ENCODE data around the gene DPCD.

DNA sequence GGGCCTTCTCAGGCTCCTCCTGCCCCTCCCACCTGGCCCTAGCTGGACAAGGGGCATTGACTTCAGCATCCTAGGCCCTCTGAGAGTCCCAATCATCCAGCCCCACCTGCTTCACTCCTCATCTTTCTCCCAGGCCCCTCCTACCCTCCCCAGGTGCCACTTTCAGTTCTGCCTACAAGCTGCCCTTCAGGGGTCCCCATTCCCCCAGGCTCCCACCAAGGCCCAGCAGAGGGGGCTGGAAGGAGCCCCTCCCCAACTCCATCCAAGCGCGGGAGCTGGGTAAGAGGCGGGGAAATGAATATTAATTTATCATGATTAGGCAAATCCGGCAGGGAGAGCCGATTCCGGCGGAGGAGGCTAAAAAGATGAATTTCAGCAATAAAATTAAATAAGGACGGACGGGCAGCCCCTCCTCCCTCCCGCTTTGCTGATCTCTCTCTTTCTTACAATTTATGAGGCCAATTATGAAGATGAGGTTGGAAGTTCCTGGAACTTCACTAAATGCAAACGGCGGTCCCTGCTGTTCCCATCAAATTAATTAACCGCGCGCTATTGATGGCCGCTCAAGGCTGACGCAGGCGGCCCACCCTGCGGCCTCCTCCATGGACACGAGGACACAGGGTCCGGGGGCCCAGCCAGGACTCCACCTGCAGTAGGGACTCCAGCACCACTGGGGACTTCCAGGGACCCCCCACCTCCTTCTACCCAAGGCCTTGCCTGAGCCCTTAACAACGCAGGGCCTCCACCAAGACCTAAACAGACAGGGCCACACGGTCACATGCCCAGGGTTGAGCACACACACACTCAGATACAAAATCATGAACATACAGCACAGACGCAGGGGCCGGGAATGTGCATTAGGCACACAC is 14.0 kb upstream of the DPCD start:
- TF ChIP-seq, protein P1, sequence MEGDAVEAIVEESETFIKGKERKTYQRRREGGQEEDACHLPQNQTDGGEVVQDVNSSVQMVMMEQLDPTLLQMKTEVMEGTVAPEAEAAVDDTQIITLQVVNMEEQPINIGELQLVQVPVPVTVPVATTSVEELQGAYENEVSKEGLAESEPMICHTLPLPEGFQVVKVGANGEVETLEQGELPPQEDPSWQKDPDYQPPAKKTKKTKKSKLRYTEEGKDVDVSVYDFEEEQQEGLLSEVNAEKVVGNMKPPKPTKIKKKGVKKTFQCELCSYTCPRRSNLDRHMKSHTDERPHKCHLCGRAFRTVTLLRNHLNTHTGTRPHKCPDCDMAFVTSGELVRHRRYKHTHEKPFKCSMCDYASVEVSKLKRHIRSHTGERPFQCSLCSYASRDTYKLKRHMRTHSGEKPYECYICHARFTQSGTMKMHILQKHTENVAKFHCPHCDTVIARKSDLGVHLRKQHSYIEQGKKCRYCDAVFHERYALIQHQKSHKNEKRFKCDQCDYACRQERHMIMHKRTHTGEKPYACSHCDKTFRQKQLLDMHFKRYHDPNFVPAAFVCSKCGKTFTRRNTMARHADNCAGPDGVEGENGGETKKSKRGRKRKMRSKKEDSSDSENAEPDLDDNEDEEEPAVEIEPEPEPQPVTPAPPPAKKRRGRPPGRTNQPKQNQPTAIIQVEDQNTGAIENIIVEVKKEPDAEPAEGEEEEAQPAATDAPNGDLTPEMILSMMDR (IDR thresholded peaks at IDR 0.05): no peak
- no peak for TF ChIP-seq EZH2 (IDR thresholded peaks at IDR 0.05)
